COR-L47 (cell line): ENCODE measurements around the gene EXOC3L1.

Source experiments
- DNase-seq: peaks from one replicate; lab custom pipeline; 2025; lab: John Stamatoyannopoulos, UW

Gene EXOC3L1

DNA sequence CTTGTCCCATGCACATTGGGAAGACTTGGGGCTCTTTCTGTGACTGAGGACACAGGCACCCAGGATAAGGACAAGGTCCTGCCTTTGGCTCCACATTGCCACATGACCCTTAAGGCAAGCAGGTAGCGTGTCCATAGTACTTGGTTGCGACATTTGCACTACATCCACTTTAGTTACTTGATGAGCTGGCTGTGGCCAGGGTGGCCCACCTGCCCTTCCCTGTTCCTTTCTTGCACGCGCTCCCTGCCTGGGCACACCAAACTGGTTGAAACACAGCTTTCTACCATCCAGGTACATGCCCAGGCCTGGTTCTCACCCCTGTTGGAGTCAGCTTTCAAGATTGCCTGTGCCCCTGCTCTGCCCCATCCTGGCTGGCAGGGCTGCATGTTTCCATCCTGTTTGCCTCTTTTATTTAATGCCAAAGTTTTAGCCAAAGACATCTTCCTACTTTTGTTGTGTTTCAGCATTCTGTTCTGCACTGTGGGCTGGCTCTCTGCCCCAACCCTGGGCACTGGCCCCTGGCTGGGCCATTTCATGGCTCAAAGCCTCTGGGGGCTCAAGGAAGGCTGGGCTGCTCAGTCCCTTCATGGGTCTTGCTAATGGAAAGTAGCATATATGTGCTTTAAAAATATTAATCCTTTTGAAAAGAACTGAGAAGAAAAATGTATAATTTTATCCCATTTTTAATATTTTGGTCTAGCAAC, 42.3 kb downstream of the EXOC3L1 start:
- DNase-seq, result no peak

DNA sequence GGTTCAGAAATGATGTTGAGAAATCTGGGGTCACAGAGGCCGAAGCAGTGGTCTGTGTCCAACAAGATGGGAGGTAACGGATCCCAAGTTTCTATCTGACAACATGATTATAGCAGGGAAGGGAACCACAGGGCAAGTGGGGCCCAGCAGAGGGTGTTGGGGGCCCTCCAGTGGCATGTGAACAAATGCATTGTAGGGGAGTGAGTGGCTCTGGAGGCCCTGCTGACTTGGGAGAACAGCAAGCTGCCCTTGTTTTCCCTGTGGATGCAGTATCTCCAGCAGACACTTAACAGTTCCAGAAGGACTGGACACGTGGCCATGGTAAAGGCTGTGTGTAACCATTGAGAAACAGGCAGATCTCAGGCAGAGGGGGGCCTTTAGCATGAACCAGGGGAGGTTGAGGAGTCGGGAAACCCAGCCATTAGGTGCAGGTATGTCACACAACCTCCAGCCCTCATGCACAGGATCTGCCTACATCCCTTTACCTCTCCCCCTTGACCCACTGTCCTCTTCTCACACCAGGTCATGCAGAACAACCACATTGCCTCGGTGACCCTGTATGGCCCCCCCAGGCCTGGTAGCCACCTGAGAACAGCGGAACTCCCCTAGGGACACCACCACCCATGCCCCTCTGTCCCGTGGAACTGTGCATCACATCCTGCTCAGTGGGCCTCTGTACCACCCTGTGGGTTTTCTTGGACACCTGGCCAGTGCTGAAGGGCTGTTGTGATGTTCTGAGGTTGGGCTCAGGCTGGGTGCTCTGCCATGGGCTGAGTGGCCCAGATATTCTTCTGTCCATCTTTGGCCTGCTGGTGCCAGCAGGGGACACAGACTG, 43.2 kb downstream of the EXOC3L1 start:
- no peak for DNase-seq

DNA sequence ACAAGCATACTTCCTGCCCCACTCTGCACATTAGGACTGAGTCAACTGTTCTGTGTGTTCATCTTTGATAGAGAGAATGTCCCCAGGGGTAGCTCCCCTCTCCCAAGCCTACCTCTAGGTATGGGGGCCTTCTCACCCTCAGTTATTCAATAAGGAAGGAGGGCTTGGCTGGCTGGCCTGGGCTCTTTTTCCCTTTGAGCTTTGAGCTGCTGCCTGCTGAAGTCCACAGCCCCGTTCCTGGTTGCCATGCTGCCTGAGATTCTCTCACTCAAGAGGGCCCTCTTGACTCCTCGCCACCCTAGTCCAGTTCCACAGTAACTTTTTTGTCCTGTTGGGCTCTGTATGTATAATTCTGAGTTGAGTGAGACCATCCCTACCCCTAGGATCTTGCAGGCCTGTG, 44.2 kb downstream of the EXOC3L1 start:
- no peak for DNase-seq

DNA sequence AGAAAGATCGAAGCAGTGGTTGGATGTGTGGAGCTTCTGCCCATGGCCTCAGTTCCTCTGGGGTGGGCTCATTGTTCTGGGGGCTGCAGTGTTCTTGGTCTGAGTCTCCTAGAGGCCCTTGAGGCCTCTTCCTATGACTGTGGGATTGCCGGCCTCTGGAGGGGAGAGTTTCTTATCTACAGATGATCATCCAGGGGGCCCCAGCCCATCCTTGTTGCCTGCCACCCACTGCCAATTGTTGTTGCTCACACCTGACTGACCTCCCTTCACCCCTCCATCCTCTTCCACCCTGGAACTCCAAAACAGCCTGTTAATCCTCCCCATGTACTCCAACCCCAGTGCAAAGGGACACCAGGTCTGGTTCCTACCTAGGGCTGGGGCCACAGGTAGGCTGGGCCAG, 45.0 kb downstream of the EXOC3L1 start:
- DNase-seq, result no peak

DNA sequence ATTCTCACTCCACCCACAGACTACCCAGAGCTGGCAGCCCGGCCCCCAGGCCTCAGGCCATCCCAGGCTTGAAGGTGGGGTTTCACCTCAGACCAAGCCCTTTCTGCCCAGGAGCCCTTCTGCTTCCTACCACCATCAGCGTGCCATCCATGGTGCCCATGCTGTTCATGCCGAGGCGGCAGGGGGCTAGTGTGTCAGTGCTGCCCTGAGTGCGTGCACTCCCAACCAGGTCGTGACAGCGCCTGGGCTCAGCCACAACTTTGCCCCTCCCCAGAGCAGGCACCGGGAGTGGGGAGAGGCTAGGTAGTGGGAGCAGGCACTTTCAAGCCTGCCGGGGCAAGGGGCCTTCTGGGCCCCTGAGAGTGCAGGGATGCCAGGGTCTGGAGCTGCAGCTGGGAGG, 47.6 kb downstream of the EXOC3L1 start:
- DNase-seq, result no peak

DNA sequence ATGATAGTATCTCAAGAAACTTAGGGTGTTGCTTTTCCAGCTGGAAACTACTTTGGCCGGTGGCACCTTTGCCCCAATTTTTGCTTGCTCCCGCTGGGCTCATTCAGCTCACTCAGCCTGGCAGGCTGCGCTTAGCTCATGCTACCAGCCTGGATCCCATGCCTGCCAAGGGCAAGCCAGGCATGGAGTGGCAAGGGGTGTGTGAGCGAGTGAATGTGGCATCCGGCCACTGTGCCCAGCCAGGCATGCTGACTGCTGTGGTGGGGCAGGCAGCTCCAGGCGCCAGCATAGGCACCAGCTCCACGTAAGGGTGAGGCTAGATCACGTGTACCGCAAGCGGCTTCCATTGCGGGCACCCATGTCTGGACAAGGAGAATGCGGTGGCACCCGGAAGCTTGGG, 48.5 kb downstream of the EXOC3L1 start:
- DNase-seq, result no peak

DNA sequence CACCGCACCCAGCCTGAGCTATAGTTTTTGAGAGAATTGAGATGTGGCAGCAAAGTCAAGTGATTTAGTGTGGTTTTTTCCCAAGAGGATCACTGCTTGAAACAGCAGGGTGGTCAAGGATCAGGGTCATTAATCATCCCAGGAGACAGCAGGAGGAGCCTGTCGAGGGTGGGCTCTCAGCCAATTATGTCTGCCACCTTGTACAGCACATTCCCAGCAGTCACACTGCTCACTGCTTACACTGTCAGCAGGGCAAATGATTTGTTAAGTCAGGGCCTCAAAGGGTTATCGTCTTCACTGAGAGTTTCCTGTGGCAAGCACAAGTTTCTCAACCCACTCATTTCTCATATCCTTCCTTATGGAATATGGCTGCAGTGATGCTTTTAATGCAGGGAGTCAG, 52.3 kb downstream of the EXOC3L1 start:
- no peak for DNase-seq
